ENCODE data around the gene FOXP4.

The FOXP4 gene

GRCh38 chr6:41561931-41562911, 16.0 kb downstream of the FOXP4 start:
- in situ Hi-C loops (cut with HindIII; ENCODE audit: low sequenced_read_pairs): no loop called here

- in situ Hi-C loops (cut with HindIII; ENCODE audit: low sequenced_read_pairs): no loop called here
These were observed 17.0 kb downstream of the FOXP4 start for GRCh38 chr6:41563060-41563776.

- in situ Hi-C loops (cut with HindIII; ENCODE audit: low sequenced_read_pairs): no loop called here
These were observed 18.4 kb downstream of the FOXP4 start for GRCh38 chr6:41564448-41565142.

GRCh38 chr6:41565701-41566100, 19.5 kb downstream of the FOXP4 start:
- in situ Hi-C loops (cut with HindIII; ENCODE audit: low sequenced_read_pairs): no loop called here

GRCh38 chr6:41566961-41567360, 20.8 kb downstream of the FOXP4 start:
- in situ Hi-C loops (cut with HindIII; ENCODE audit: low sequenced_read_pairs): no loop called here

- in situ Hi-C loops (cut with HindIII; ENCODE audit: low sequenced_read_pairs): no loop called here
These were observed 21.5 kb downstream of the FOXP4 start for GRCh38 chr6:41567684-41568083.

GRCh38 chr6:41568202-41568584, 22.0 kb downstream of the FOXP4 start:
- in situ Hi-C loops (cut with HindIII; ENCODE audit: low sequenced_read_pairs): no loop called here

- in situ Hi-C loops (cut with HindIII; ENCODE audit: low sequenced_read_pairs): no loop called here
These were observed 22.6 kb downstream of the FOXP4 start for GRCh38 chr6:41568585-41569384.

- in situ Hi-C loops (cut with HindIII; ENCODE audit: low sequenced_read_pairs): loop anchor here (5.0 kb wide), 2 partner anchors 42 to 43 kb away; no protein-coding TSS in a partner anchor
These were observed 24.1 kb downstream of the FOXP4 start for GRCh38 chr6:41570259-41570615.

- in situ Hi-C loops (cut with HindIII; ENCODE audit: low sequenced_read_pairs): loop anchor here (5.0 kb wide), 2 partner anchors 41 to 44 kb away; no protein-coding TSS in a partner anchor
These were observed 25.0 kb downstream of the FOXP4 start for GRCh38 chr6:41571021-41571780.

- in situ Hi-C loops (cut with HindIII; ENCODE audit: low sequenced_read_pairs): loop anchor here (5.0 kb wide), 2 partner anchors 40 to 45 kb away; no protein-coding TSS in a partner anchor
These were observed 26.4 kb downstream of the FOXP4 start for GRCh38 chr6:41572613-41573012.

GRCh38 chr6:41573276-41573675, 27.1 kb downstream of the FOXP4 start:
- in situ Hi-C loops (cut with HindIII; ENCODE audit: low sequenced_read_pairs): loop anchor here (5.0 kb wide), 2 partner anchors 39 to 46 kb away; no protein-coding TSS in a partner anchor

GRCh38 chr6:41573985-41574384, 27.8 kb downstream of the FOXP4 start:
- in situ Hi-C loops (cut with HindIII; ENCODE audit: low sequenced_read_pairs): loop anchor here (5.0 kb wide), 2 partner anchors 38 to 47 kb away; no protein-coding TSS in a partner anchor

- in situ Hi-C loops (cut with HindIII; ENCODE audit: low sequenced_read_pairs): no loop called here
These were observed 29.4 kb downstream of the FOXP4 start for GRCh38 chr6:41575598-41575997.

GRCh38 chr6:41576667-41577066, 30.5 kb downstream of the FOXP4 start:
- in situ Hi-C loops (cut with HindIII; ENCODE audit: low sequenced_read_pairs): no loop called here

- in situ Hi-C loops (cut with HindIII; ENCODE audit: low sequenced_read_pairs): no loop called here
These were observed 31.4 kb downstream of the FOXP4 start for GRCh38 chr6:41577356-41578216.

- in situ Hi-C loops (cut with HindIII; ENCODE audit: low sequenced_read_pairs): no loop called here
These were observed 32.3 kb downstream of the FOXP4 start for GRCh38 chr6:41578217-41579087.

Measured in endothelial cell of hepatic sinusoid (primary cell).